Measurements from ENCODE around the gene OSBP. TPM values are rescaled to one million over a fixed set of nuclear protein-coding genes. Genes with fewer than 3 reads are reported as not detected.

The OSBP gene
- total RNA-seq, 4 donors from 2014 or later: 19.4 to 28.8 (median 23.3) TPM

GRCh38 chr11:59574932-59575502, 40.6 kb downstream of the OSBP start:
- WGBS, 2 donors: 75 to 84% methylated on average over 5 of the region's 5 CpGs
- no peak for DNase-seq
- Histone ChIP-seq H3K36me3 (peaks cover 6 to 57% (median 33%) of the 10 kb centered on the region in 3 donors), H3K9me3 (no peaks in the 10 kb centered on the region), H3K27ac (no peak overlapping the region), H3K27me3 (no peaks in the 10 kb centered on the region), H3K4me1 (peaks cover 0 to 16% (median 7%) of the 10 kb centered on the region in 3 donors), H3K4me3 (no peak overlapping the region)
- TF ChIP-seq POLR2A (IDR thresholded peaks at IDR 0.05) (no peak), CTCF (IDR thresholded peaks at IDR 0.05) (no peak)
- intact Hi-C loops (cut with DNase I): no loop called here

GRCh38 chr11:59574467-59574866, 41.1 kb downstream of the OSBP start:
- Histone ChIP-seq H3K27me3 (no peaks in the 10 kb centered on the region), H3K4me1 (peaks cover 0 to 16% (median 7%) of the 10 kb centered on the region in 3 donors), H3K36me3 (peaks cover under 1 to 51% (median 28%) of the 10 kb centered on the region in 3 donors), H3K9me3 (no peaks in the 10 kb centered on the region), H3K27ac (no peak overlapping the region), H3K4me3 (no peak overlapping the region)
- TF ChIP-seq POLR2A (IDR thresholded peaks at IDR 0.05) (no peak), CTCF (IDR thresholded peaks at IDR 0.05) (no peak)
- 48 to 75% methylated on average over 2 of the region's 2 CpGs for WGBS, 2 donors
- intact Hi-C loops (cut with DNase I): no loop called here
- DNase-seq: no peak

GRCh38 chr11:59573216-59573615, 42.4 kb downstream of the OSBP start:
- 51 to 54% methylated on average over 4 of the region's 4 CpGs for WGBS, 2 donors
- no peak for DNase-seq
- no peak overlapping the region for H3K27ac ChIP-seq

GRCh38 chr11:59572091-59572490, 43.5 kb downstream of the OSBP start:
- Histone ChIP-seq H3K9me3 (no peaks in the 10 kb centered on the region), H3K4me1 (peaks cover 0 to 16% (median 7%) of the 10 kb centered on the region in 3 donors), H3K4me3 (no peak overlapping the region), H3K27me3 (no peaks in the 10 kb centered on the region), H3K27ac (no peak overlapping the region), H3K36me3 (peaks cover 0 to 27% (median 10%) of the 10 kb centered on the region in 3 donors)
- TF ChIP-seq POLR2A (IDR thresholded peaks at IDR 0.05): no peak
- intact Hi-C loops (cut with DNase I): no loop called here
- 79 to 95% methylated on average over 5 of the region's 5 CpGs for whole genome bisulfite sequencing, 2 donors
- DNase-seq: no peak

More at GRCh38 chr11:59573216-59573615, 42.4 kb downstream of the OSBP start:
- H3K27me3 ChIP-seq: no peaks in the 10 kb centered on the region
- no peak overlapping the region for H3K4me3 ChIP-seq
- TF ChIP-seq POLR2A (IDR thresholded peaks at IDR 0.05) (no peak), CTCF (IDR thresholded peaks at IDR 0.05) (no peak)
- H3K9me3 ChIP-seq: no peaks in the 10 kb centered on the region
- H3K4me1 ChIP-seq: peaks cover 0 to 16% (median 7%) of the 10 kb centered on the region in 3 donors
- intact Hi-C loops (cut with DNase I): no loop called here
- peaks cover 0 to 39% (median 17%) of the 10 kb centered on the region in 3 donors for H3K36me3 ChIP-seq

- H3K27ac ChIP-seq: peak overlapping the region in 1 of 4 donors; percentile 97
- intact Hi-C loops (cut with DNase I): no loop called here
- H3K9me3 ChIP-seq: no peaks in the 10 kb centered on the region
- 67 to 78% methylated on average over 3 of the region's 3 CpGs for WGBS, 2 donors
- no peak overlapping the region for H3K4me3 ChIP-seq
- no peaks in the 10 kb centered on the region for H3K27me3 ChIP-seq
- H3K36me3 ChIP-seq: no peaks in the 10 kb centered on the region
- no peak for TF ChIP-seq CTCF (IDR thresholded peaks at IDR 0.05)
- no peak for TF ChIP-seq POLR2A (IDR thresholded peaks at IDR 0.05)
- H3K4me1 ChIP-seq: peaks cover 0 to 38% (median 4%) of the 10 kb centered on the region in 3 donors
- no peak for DNase-seq
Measured at GRCh38 chr11:59562292-59562691, 53.3 kb downstream of the OSBP start.

Measured in esophagus squamous epithelium (tissue), 5 donors.